Measurements from ENCODE around the gene SRPK2. TPM values are rescaled to one million over a fixed set of nuclear protein-coding genes. Genes with fewer than 3 reads are reported as not detected.

The SRPK2 gene
- polyA plus RNA-seq, 1 of the 3 experiments (the other 2 are of a cell fraction): 15.4 TPM

DNA sequence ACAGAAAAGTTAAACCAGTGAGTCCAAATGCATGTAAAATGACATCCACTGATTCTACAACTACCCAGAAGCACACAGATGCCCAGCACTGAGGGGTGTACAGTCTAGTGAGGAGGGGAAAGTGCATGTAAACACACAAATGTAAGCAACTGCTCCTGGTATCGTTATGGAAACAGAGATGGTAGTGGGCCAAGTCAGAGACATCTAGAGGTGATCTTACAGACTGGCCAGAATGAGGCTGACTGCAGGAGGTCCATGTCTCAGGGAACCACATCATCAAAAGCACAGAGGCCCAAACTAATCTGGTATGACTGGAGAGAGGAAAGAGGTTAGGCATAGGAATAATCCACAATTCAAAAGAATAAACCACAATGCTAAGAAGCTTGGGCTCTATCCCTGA is 176.5 kb downstream of the SRPK2 start (continued):
- TF ChIP-seq FOSL2 (IDR thresholded peaks at IDR 0.05; ENCODE audit: borderline replicate concordance, low read depth): no peak
- TF ChIP-seq, protein P1, sequence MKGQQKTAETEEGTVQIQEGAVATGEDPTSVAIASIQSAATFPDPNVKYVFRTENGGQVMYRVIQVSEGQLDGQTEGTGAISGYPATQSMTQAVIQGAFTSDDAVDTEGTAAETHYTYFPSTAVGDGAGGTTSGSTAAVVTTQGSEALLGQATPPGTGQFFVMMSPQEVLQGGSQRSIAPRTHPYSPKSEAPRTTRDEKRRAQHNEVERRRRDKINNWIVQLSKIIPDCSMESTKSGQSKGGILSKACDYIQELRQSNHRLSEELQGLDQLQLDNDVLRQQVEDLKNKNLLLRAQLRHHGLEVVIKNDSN (IDR thresholded peaks at IDR 0.05; ENCODE audit: borderline replicate concordance, low read depth): no peak
- no peak for TF ChIP-seq ELF1 (IDR thresholded peaks at IDR 0.05)

DNA sequence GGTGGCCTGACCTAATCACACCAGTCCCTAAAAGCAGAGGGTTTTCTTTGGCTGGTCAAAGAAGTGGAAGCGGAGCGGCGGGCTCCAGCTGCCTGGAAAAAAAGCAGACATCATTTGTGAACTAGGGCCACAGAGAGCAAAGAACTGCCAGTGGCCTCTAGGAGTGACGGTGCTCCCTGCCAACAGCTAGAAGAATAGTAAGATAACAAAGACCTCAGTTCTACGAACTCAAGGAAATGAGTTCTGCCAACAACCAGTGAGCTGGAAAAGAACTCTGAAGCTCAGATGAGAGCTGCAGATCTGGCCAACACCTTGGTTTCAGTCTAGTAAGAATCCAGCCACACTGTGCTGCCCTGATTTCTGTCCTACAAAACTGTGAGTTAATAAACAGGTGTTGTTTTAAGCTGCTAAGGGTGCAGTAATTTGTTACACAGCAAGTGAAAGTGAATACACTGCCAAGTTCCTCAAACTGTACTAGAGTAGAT is 178.0 kb downstream of the SRPK2 start:
- no peak for TF ChIP-seq TAF1 (IDR thresholded peaks at IDR 0.05; ENCODE audit: borderline replicate concordance, low read depth, low read length)
- no peak for TF ChIP-seq YY1 (IDR thresholded peaks at IDR 0.05; ENCODE audit: low read depth)
- TF ChIP-seq, protein P1 (IDR thresholded peaks at IDR 0.05; ENCODE audit: borderline replicate concordance, low read depth): no peak
- TF ChIP-seq NFIC (IDR thresholded peaks at IDR 0.05; ENCODE audit: borderline replicate concordance): no peak
- TF ChIP-seq RCOR1 (IDR thresholded peaks at IDR 0.05; ENCODE audit: low read length): no peak
- no peak for TF ChIP-seq CHD2 (IDR thresholded peaks at IDR 0.05; ENCODE audit: low read length, partially characterized antibody)
- TF ChIP-seq NRF1 (IDR thresholded peaks at IDR 0.05; ENCODE audit: low read depth, low read length): no peak
- TF ChIP-seq EZH2phosphoT487 (IDR thresholded peaks at IDR 0.05; ENCODE audit: borderline replicate concordance, low read depth): no peak
- TF ChIP-seq, protein P2, sequence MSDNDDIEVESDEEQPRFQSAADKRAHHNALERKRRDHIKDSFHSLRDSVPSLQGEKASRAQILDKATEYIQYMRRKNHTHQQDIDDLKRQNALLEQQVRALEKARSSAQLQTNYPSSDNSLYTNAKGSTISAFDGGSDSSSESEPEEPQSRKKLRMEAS (IDR thresholded peaks at IDR 0.05; ENCODE audit: low read depth): no peak
- TF ChIP-seq RXRA (IDR thresholded peaks at IDR 0.05; ENCODE audit: borderline replicate concordance, low read depth): no peak
- TF ChIP-seq, protein P3, sequence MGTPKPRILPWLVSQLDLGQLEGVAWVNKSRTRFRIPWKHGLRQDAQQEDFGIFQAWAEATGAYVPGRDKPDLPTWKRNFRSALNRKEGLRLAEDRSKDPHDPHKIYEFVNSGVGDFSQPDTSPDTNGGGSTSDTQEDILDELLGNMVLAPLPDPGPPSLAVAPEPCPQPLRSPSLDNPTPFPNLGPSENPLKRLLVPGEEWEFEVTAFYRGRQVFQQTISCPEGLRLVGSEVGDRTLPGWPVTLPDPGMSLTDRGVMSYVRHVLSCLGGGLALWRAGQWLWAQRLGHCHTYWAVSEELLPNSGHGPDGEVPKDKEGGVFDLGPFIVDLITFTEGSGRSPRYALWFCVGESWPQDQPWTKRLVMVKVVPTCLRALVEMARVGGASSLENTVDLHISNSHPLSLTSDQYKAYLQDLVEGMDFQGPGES (IDR thresholded peaks at IDR 0.05; ENCODE audit: low read depth, low read length): no peak
- no peak for TF ChIP-seq JUND (IDR thresholded peaks at IDR 0.05)
- no peak overlapping the region for H3K4me3 ChIP-seq (ENCODE audit: low read depth in 2 of 2, low read length in 1 of 2)
- ChIA-PET POLR2A (interaction anchor here (0.6 kb wide), 1 partner anchor 234 kb away, joined by 7 read pairs; no protein-coding TSS in a partner anchor), CTCF (no interaction called here)
- no peak overlapping the region for H2AFZ ChIP-seq (ENCODE audit: low read depth)
- WGBS (ENCODE audit: low lambda C conversion rate): 98% methylated on average over 5 of the region's 5 CpGs
- peaks cover 78% of the 10 kb centered on the region for H4K20me1 ChIP-seq (ENCODE audit: insufficient read depth)
- peaks cover 0 to 9% of the 10 kb centered on the region in 2 experiments for H3K36me3 ChIP-seq (replicated peaks in 1 of 2; ENCODE audit: control insufficient read depth in 1 of 2, insufficient read depth in 2 of 2, low read length in 1 of 2)
- peaks cover 97% of the 10 kb centered on the region for H3K79me2 ChIP-seq (ENCODE audit: insufficient read depth)
- DNase-seq: no peak
- no peaks in the 10 kb centered on the region for H3K27me3 ChIP-seq (ENCODE audit: insufficient read depth)
- peaks cover 0 to 4% of the 10 kb centered on the region in 2 experiments; a peak in 2 of 4 replicates for H3K4me1 ChIP-seq (ENCODE audit: control insufficient read depth in 1 of 2, insufficient read depth in 2 of 2, low read depth in 1 of 2, low read length in 1 of 2)
- no peaks in the 10 kb centered on the region for H3F3A ChIP-seq (replicated peaks; ENCODE audit: insufficient read depth)
- H3K9ac ChIP-seq: no peak overlapping the region
- no peaks in the 10 kb centered on the region for H3K9me3 ChIP-seq
- H3K4me2 ChIP-seq: no peak overlapping the region
- no peak overlapping the region for H3K27ac ChIP-seq (ENCODE audit: low read depth in 2 of 2, low read length in 1 of 2)
- no peaks in the 10 kb centered on the region for H3K9me2 ChIP-seq

Data from SK-N-SH (cell line).